Esophagus squamous epithelium (tissue), 5 donors: Measurements from ENCODE around the gene NEDD1. TPM values are rescaled to one million over a fixed set of nuclear protein-coding genes. Genes with fewer than 3 reads are reported as not detected.

ENCODE experiments used
- DNase-seq: peaks from one replicate; lab custom pipeline; 2025; lab: John Stamatoyannopoulos, UW
- H3K27ac ChIP-seq, 4 donors: fragments of 200-600 bp; sonication (generic); one replicate each; pipeline ENCODE4 v1.5.1; 2016 to 2019; ENCODE audit warnings: mild to moderate bottlenecking in 1 of 4
- H3K27me3 ChIP-seq, 4 donors: fragments of 200-600 bp; sonication (generic); 1 replicate in 3 of 4; 2 replicates in 1 of 4; pipeline versions ENCODE4 v1.5.1 to v1.6.0; 2017 to 2021; ENCODE audit warnings: antibody characterized with exemption in 1 of 4
- H3K36me3 ChIP-seq, 3 donors: fragments of 200-600 bp; sonication (generic); one replicate each; pipeline ENCODE4 v1.5.1; 2016 to 2019
- H3K4me1 ChIP-seq, 3 donors: fragments of 200-600 bp; sonication (generic); one replicate each; pipeline ENCODE4 v1.5.1; 2017 to 2019
- H3K4me3 ChIP-seq, 4 donors: fragments of 200-600 bp; sonication (generic); 1 replicate in 3 of 4; 2 replicates in 1 of 4; pipeline ENCODE4 v1.5.1; 2016 to 2019; ENCODE audit warnings: mild to moderate bottlenecking in 2 of 4, moderate library complexity in 1 of 4
- H3K9me3 ChIP-seq, 3 donors: fragments of 200-600 bp; sonication (generic); one replicate each; pipeline ENCODE4 v1.5.1; 2016 to 2019
- CTCF ChIP-seq, 6 experiments: fragments of 450-650 bp in 4 of 6; fragments of 200-600 bp in 2 of 6; sonication (generic) in 2 of 6; IDR thresholded peaks; one replicate each; pipeline ENCODE4 v1.5.1; 2016 to 2019; ENCODE audit warnings: antibody characterized with exemption in 6 of 6, mild to moderate bottlenecking in 4 of 6, moderate library complexity in 4 of 6
- POLR2A ChIP-seq, 4 donors: fragments of 450-650 bp; IDR thresholded peaks; one replicate each; pipeline ENCODE4 v1.6.1; 2017; ENCODE audit warnings: antibody characterized with exemption in 4 of 4, mild to moderate bottlenecking in 4 of 4, moderate library complexity in 3 of 4
- WGBS, 2 donors: methylation state at CpG; one replicate each; pipeline ENCODE4 v1.1.5; 2018; 5-methylcytosine and 5-hydroxymethylcytosine counted together
- intact Hi-C: fragments of 100-400 bp; cut with DNase I; formaldehyde crosslinking; loops from one replicate; pipeline ENCODE4 v1.15.0; 2022
- total RNA-seq, 4 donors: library from RNA; depleted of rRNA; stranded (reverse); fragments of >200 nt; gene quantifications; one replicate each; pipeline ENCODE4 v1.1.0, GENCODE V29; 2016
- donor health status: DM: yes; HTN: yes; CAD: no.

NEDD1 gene
- total RNA-seq, 4 donors from 2014 or later, result 8.3 to 27.7 (median 13.1) TPM

GRCh38 chr12:96866801-96867590 lies 40.1 kb upstream of the NEDD1 start:
- 81 to 84% methylated on average over 4 of the region's 4 CpGs for WGBS, 2 donors
- H3K27me3 ChIP-seq, result no peaks in the 10 kb centered on the region
- H3K4me3 ChIP-seq, result no peak overlapping the region
- no peaks in the 10 kb centered on the region for H3K9me3 ChIP-seq
- TF ChIP-seq POLR2A (IDR thresholded peaks at IDR 0.05), result no peak
- no peak for TF ChIP-seq CTCF (IDR thresholded peaks at IDR 0.05)
- intact Hi-C loops, result no loop called here
- no peaks in the 10 kb centered on the region for H3K36me3 ChIP-seq
- H3K4me1 ChIP-seq, result no peaks in the 10 kb centered on the region
- DNase-seq, result no peak
- no peak overlapping the region for H3K27ac ChIP-seq

GRCh38 chr12:96870946-96871345 lies 36.1 kb upstream of the NEDD1 start:
- H3K4me1 ChIP-seq, result no peaks in the 10 kb centered on the region
- H3K4me3 ChIP-seq, result no peak overlapping the region
- DNase-seq, result no peak
- H3K27me3 ChIP-seq, result no peaks in the 10 kb centered on the region
- TF ChIP-seq POLR2A (IDR thresholded peaks at IDR 0.05), result no peak
- no peak for TF ChIP-seq CTCF (IDR thresholded peaks at IDR 0.05)
- no peaks in the 10 kb centered on the region for H3K9me3 ChIP-seq
- no peaks in the 10 kb centered on the region for H3K36me3 ChIP-seq
- intact Hi-C loops, result no loop called here
- 69 to 75% methylated on average over 1 of the region's 1 CpG for WGBS, 2 donors
- H3K27ac ChIP-seq, result no peak overlapping the region

GRCh38 chr12:96872961-96873360 lies 34.1 kb upstream of the NEDD1 start:
- H3K9me3 ChIP-seq, result no peaks in the 10 kb centered on the region
- intact Hi-C loops, result no loop called here
- no peak overlapping the region for H3K4me3 ChIP-seq
- no peaks in the 10 kb centered on the region for H3K27me3 ChIP-seq
- no peak overlapping the region for H3K27ac ChIP-seq
- DNase-seq, result no peak
- H3K4me1 ChIP-seq, result no peaks in the 10 kb centered on the region
- H3K36me3 ChIP-seq, result no peaks in the 10 kb centered on the region
- TF ChIP-seq POLR2A (IDR thresholded peaks at IDR 0.05) (no peak), CTCF (IDR thresholded peaks at IDR 0.05) (no peak)

GRCh38 chr12:96874211-96874610 lies 32.8 kb upstream of the NEDD1 start:
- no peak for TF ChIP-seq POLR2A (IDR thresholded peaks at IDR 0.05)
- TF ChIP-seq CTCF (IDR thresholded peaks at IDR 0.05), result no peak
- intact Hi-C loops, result no loop called here
- no peaks in the 10 kb centered on the region for H3K36me3 ChIP-seq
- H3K4me3 ChIP-seq, result no peak overlapping the region
- H3K27ac ChIP-seq, result no peak overlapping the region
- 80 to 83% methylated on average over 2 of the region's 2 CpGs for WGBS, 2 donors
- no peaks in the 10 kb centered on the region for H3K9me3 ChIP-seq
- DNase-seq, result no peak
- H3K27me3 ChIP-seq, result no peaks in the 10 kb centered on the region
- H3K4me1 ChIP-seq, result no peaks in the 10 kb centered on the region

GRCh38 chr12:96876966-96877365 lies 30.1 kb upstream of the NEDD1 start:
- Histone ChIP-seq H3K27ac (no peak overlapping the region), H3K9me3 (no peaks in the 10 kb centered on the region), H3K36me3 (no peaks in the 10 kb centered on the region), H3K4me3 (no peak overlapping the region), H3K4me1 (no peaks in the 10 kb centered on the region), H3K27me3 (no peaks in the 10 kb centered on the region)
- intact Hi-C loops, result no loop called here
- TF ChIP-seq POLR2A (IDR thresholded peaks at IDR 0.05) (no peak), CTCF (IDR thresholded peaks at IDR 0.05) (no peak)
- DNase-seq, result no peak
- 72 to 75% methylated on average over 3 of the region's 3 CpGs for WGBS, 2 donors
